ENCODE data around the gene MRPL54.

The MRPL54 gene

GRCh38 chr19:3800996-3801395 is 38.5 kb downstream of the MRPL54 start:
- Histone ChIP-seq H3K36me3 (ENCODE audit: low read depth) (no peaks in the 10 kb centered on the region), H3K27me3 (ENCODE audit: insufficient read depth, poor library complexity, severe bottlenecking) (peaks cover 21% of the 10 kb centered on the region), H3K9me3 (ENCODE audit: severe bottlenecking) (no peaks in the 10 kb centered on the region), H3K4me1 (ENCODE audit: insufficient read depth, poor library complexity, severe bottlenecking) (no peaks in the 10 kb centered on the region), H3K27ac (ENCODE audit: poor library complexity, severe bottlenecking) (no peak overlapping the region), H3K4me3 (ENCODE audit: severe bottlenecking) (no peak overlapping the region)
- DNase-seq (ENCODE audit: low spot score) (no peak), ATAC-seq (ENCODE audit: low read depth) (no peak)
- TF ChIP-seq CTCF (IDR thresholded peaks at IDR 0.05; ENCODE audit: poor library complexity, severe bottlenecking) = no peak

DNA sequence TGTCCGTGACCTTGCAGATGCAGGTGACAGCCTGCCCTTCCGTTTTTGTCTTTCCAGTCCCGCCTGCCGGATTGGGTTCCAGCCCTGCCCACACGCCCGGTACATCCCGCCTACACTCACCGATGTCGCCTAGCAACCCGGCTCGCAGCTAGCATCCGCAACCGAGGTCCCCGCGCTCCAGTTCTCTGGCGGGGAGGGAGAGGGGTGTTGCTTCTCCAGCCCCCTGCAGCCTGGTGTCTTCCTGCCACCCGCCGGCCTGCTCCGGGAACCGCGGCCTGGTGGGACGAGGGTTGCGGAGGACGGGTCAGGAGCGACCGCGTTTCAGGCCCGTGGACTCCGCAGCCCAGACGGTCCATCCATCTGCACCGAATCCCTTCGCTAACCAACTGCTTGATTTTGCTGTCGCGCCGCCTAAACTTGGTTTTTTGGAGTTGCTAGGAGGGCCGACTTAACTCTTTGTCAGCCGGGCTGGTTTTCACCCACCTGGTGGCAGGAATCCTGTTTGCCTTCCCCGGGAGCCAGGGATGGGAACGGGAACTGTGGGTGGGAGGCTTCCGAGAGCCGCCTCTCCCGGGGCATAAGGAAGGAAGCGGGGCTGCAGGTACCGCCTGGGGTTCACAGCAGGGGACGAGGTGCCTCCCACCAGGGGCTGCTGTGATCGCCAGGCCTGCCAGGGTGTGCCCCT is 39.1 kb downstream of the MRPL54 start:
- Histone ChIP-seq H3K4me1 (ENCODE audit: insufficient read depth, poor library complexity, severe bottlenecking) (no peaks in the 10 kb centered on the region), H3K4me3 (ENCODE audit: severe bottlenecking) (no peak overlapping the region), H3K27me3 (ENCODE audit: insufficient read depth, poor library complexity, severe bottlenecking) (peaks cover 21% of the 10 kb centered on the region), H3K27ac (ENCODE audit: poor library complexity, severe bottlenecking) (no peak overlapping the region), H3K36me3 (ENCODE audit: low read depth) (no peaks in the 10 kb centered on the region), H3K9me3 (ENCODE audit: severe bottlenecking) (no peaks in the 10 kb centered on the region)
- ATAC-seq (ENCODE audit: low read depth) = peak; percentile 19; the same call in 1 of the 3 replicates
- no peak for TF ChIP-seq CTCF (IDR thresholded peaks at IDR 0.05; ENCODE audit: poor library complexity, severe bottlenecking)
- peak; percentile 52 for DNase-seq (ENCODE audit: low spot score)

GRCh38 chr19:3803114-3803888 is 40.8 kb downstream of the MRPL54 start:
- Histone ChIP-seq H3K36me3 (ENCODE audit: low read depth) (no peaks in the 10 kb centered on the region), H3K9me3 (ENCODE audit: severe bottlenecking) (no peaks in the 10 kb centered on the region), H3K27ac (ENCODE audit: poor library complexity, severe bottlenecking) (no peak overlapping the region), H3K4me1 (ENCODE audit: insufficient read depth, poor library complexity, severe bottlenecking) (no peaks in the 10 kb centered on the region), H3K4me3 (ENCODE audit: severe bottlenecking) (no peak overlapping the region), H3K27me3 (ENCODE audit: insufficient read depth, poor library complexity, severe bottlenecking) (peaks cover 21% of the 10 kb centered on the region)
- no peak for TF ChIP-seq CTCF (IDR thresholded peaks at IDR 0.05; ENCODE audit: poor library complexity, severe bottlenecking)
- ATAC-seq (ENCODE audit: low read depth) (no peak), DNase-seq (ENCODE audit: low spot score) (no peak)

DNA sequence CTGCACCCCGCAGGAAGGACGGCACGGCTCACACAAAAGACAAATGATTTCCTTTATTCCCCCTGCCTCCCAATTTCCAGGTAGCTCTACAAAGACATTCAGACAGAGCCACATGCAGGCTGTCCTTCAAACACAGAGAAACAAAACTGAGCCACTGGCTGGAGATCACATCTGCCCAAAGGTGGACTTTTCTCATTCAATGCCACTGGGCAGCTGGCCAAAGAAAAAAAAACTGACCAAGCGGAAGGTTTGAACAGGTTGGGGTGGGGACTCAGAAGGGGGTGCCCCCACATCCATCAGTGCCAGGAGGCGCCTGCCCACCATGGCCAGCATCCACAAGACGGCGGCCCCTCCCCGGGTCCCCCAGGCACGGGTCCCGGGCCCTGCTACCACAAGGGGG is 41.5 kb downstream of the MRPL54 start:
- Histone ChIP-seq H3K4me3 (ENCODE audit: severe bottlenecking) (no peak overlapping the region), H3K27me3 (ENCODE audit: insufficient read depth, poor library complexity, severe bottlenecking) (peaks cover 21% of the 10 kb centered on the region), H3K27ac (ENCODE audit: poor library complexity, severe bottlenecking) (no peak overlapping the region), H3K4me1 (ENCODE audit: insufficient read depth, poor library complexity, severe bottlenecking) (no peaks in the 10 kb centered on the region), H3K9me3 (ENCODE audit: severe bottlenecking) (no peaks in the 10 kb centered on the region), H3K36me3 (ENCODE audit: low read depth) (no peaks in the 10 kb centered on the region)
- no peak for TF ChIP-seq CTCF (IDR thresholded peaks at IDR 0.05; ENCODE audit: poor library complexity, severe bottlenecking)
- DNase-seq (ENCODE audit: low spot score) (no peak), ATAC-seq (ENCODE audit: low read depth) (no peak)

DNA sequence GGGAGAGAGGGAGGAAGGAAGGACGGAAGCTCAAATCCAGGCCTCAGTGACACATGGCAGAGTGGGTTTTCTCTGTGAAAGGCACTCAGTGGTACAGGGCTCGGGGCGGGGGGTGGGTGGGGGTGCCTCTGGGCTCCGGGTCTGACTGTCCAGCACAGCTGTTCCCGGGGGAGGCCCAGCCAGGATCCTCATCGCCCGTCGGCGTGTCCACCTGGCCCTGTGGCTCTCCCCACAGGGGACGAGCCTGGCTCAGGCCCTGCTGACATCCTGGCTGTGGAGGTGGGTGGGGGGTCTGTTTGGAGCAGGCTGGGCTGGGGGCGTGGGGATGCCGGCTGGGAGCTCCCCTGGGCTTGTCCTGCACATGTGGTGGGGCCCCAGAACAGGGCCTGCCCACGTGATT is 41.9 kb downstream of the MRPL54 start:
- TF ChIP-seq CTCF (IDR thresholded peaks at IDR 0.05; ENCODE audit: poor library complexity, severe bottlenecking) = no peak
- no peaks in the 10 kb centered on the region for H3K9me3 ChIP-seq (ENCODE audit: severe bottlenecking)
- no peaks in the 10 kb centered on the region for H3K4me1 ChIP-seq (ENCODE audit: insufficient read depth, poor library complexity, severe bottlenecking)
- peaks cover 21% of the 10 kb centered on the region for H3K27me3 ChIP-seq (ENCODE audit: insufficient read depth, poor library complexity, severe bottlenecking)
- DNase-seq (ENCODE audit: low spot score) (no peak), ATAC-seq (ENCODE audit: low read depth) (no peak)
- H3K27ac ChIP-seq (ENCODE audit: poor library complexity, severe bottlenecking) = no peak overlapping the region
- H3K36me3 ChIP-seq (ENCODE audit: low read depth) = no peaks in the 10 kb centered on the region
- no peak overlapping the region for H3K4me3 ChIP-seq (ENCODE audit: severe bottlenecking)
